Choroid plexus epithelial cell (primary cell): Measurements from ENCODE around the gene CREB5.

Source experiments
- DNase-seq: peaks from one replicate; pipeline ENCODE4 v3.0.0-alpha.2; 2010; ENCODE audit warnings: low read depth
- H3K4me3 ChIP-seq: 2 replicates; pipeline ENCODE4 v1.5.1; 2011; ENCODE audit warnings: low read depth, mild to moderate bottlenecking, control low read depth, low read length, moderate library complexity
- TF ChIP-seq, protein P1 (sequence below): conservative IDR thresholded peaks from 2 replicates; pipeline ENCODE4 v1.5.1; 2011; ENCODE audit warnings: low read depth, mild to moderate bottlenecking, control low read depth, inconsistent platforms, low read length, moderate library complexity

The CREB5 gene

GRCh38 chr7:28762651-28763050 is 350.3 kb downstream of the CREB5 start:
- no peak overlapping the region for H3K4me3 ChIP-seq
- no peak for DNase-seq
- TF ChIP-seq, protein P1, sequence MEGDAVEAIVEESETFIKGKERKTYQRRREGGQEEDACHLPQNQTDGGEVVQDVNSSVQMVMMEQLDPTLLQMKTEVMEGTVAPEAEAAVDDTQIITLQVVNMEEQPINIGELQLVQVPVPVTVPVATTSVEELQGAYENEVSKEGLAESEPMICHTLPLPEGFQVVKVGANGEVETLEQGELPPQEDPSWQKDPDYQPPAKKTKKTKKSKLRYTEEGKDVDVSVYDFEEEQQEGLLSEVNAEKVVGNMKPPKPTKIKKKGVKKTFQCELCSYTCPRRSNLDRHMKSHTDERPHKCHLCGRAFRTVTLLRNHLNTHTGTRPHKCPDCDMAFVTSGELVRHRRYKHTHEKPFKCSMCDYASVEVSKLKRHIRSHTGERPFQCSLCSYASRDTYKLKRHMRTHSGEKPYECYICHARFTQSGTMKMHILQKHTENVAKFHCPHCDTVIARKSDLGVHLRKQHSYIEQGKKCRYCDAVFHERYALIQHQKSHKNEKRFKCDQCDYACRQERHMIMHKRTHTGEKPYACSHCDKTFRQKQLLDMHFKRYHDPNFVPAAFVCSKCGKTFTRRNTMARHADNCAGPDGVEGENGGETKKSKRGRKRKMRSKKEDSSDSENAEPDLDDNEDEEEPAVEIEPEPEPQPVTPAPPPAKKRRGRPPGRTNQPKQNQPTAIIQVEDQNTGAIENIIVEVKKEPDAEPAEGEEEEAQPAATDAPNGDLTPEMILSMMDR, result no peak

- DNase-seq, result no peak
- H3K4me3 ChIP-seq, result no peak overlapping the region
- TF ChIP-seq, protein P1, result no peak
These were observed 354.0 kb downstream of the CREB5 start for GRCh38 chr7:28766359-28766758.

DNA sequence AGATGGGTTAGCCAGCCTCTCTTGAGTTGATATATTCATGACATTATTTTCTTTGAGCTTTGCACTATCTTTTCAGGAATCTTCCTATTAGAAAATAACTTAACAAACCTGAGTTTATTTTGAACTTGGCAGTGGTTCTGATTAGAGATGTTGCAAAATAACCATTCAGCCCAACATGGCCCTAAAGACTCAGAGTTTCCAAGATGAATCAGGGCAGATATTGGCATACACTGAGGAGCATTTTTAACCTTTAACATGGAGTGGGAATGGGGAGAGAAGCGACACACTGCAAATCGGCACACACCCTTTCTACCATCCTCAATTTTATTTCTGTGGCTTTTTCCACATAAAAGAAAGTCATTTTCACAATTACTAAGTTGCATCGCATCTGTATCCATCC is 355.0 kb downstream of the CREB5 start:
- no peak overlapping the region for H3K4me3 ChIP-seq
- no peak for DNase-seq
- TF ChIP-seq, protein P1, result no peak

DNA sequence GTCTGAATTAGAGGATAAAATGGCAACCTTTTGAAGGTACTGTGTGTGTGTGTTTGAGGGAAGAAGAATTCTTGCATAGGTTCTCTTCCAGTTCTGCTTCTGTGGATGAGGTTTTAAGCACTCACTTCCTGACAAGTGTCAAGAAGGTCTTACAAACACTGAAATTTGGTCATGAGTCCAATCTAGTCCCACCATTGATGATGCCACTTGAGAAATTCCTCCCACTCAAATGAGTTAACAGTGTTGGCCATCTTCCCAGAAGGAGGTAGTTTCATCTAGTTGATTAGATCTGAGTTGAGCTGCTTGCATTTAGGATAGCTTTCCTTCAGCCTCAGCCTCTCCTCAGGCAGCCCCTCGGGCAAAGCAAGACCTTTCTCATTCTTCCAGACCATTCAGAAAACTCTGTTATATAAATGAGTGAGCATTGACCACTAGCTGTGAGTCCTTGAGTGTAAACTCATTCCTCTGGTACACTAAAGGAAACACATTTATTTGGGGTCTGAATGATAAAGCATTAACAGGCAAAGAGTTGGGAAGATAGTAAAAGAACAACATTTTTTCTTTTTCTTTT is 356.3 kb downstream of the CREB5 start:
- DNase-seq, result peak; percentile 73
- TF ChIP-seq, protein P1, result no peak
- no peak overlapping the region for H3K4me3 ChIP-seq

- DNase-seq, result no peak
- H3K4me3 ChIP-seq, result no peak overlapping the region
- TF ChIP-seq, protein P1, result no peak
These were observed 359.7 kb downstream of the CREB5 start for GRCh38 chr7:28771906-28772622.

- no peak overlapping the region for H3K4me3 ChIP-seq
- TF ChIP-seq, protein P1, result no peak
- DNase-seq, result no peak
These were observed 361.3 kb downstream of the CREB5 start for GRCh38 chr7:28773423-28774145.
